Neural progenitor cell (in vitro differentiated cells): ENCODE data around the gene FAM163B. TPM values are rescaled to one million over a fixed set of nuclear protein-coding genes. Genes with fewer than 3 reads are reported as not detected.

Source experiments
- DNase-seq: peaks from one replicate; pipeline ENCODE4 v3.0.0-alpha.2; 2016; ENCODE audit warnings: low spot score
- H2AFZ ChIP-seq: fragments of 200-600 bp; sonication (generic); replicated peaks from 2 replicates; pipeline ENCODE4 v1.6.1; 2016; ENCODE audit warnings: antibody characterized with exemption
- H3F3A ChIP-seq: fragments of 200-600 bp; sonication (generic); 2 replicates; pipeline ENCODE4 v1.6.1; 2016; ENCODE audit warnings: antibody characterized with exemption, low read depth
- H3K27ac ChIP-seq: fragments of 200-600 bp; sonication (generic); 2 replicates; pipeline ENCODE4 v1.5.1; 2016; ENCODE audit warnings: mild to moderate bottlenecking
- H3K27me3 ChIP-seq: fragments of 200-600 bp; sonication (generic); 2 replicates; pipeline ENCODE4 v1.6.1; 2016; ENCODE audit warnings: mild to moderate bottlenecking, moderate library complexity
- H3K36me3 ChIP-seq: fragments of 200-600 bp; sonication (generic); 2 replicates; pipeline ENCODE4 v1.5.1; 2016
- H3K4me1 ChIP-seq: fragments of 200-600 bp; sonication (generic); 2 replicates; pipeline ENCODE4 v1.6.1; 2016; ENCODE audit warnings: mixed run types
- H3K4me2 ChIP-seq: fragments of 200-600 bp; sonication (generic); 2 replicates; pipeline ENCODE4 v1.6.1; 2016
- H3K4me3 ChIP-seq: fragments of 200-600 bp; sonication (generic); 2 replicates; pipeline ENCODE4 v1.5.1; 2016
- H3K79me2 ChIP-seq: fragments of 200-600 bp; sonication (generic); 2 replicates; pipeline ENCODE4 v1.6.1; 2016; ENCODE audit warnings: low read depth
- H3K9ac ChIP-seq: fragments of 200-600 bp; sonication (generic); 2 replicates; pipeline ENCODE4 v1.6.1; 2016
- H3K9me3 ChIP-seq: fragments of 200-600 bp; sonication (generic); 2 replicates; pipeline ENCODE4 v1.5.1; 2016; ENCODE audit warnings: low read depth
- H4K20me1 ChIP-seq: fragments of 200-600 bp; sonication (generic); 2 replicates; pipeline ENCODE4 v1.6.1; 2016; ENCODE audit warnings: low read depth
- H3K27ac Mint-ChIP-seq: 3 replicates; pipeline ENCODE4 v1.8.0; 2021; ENCODE audit warnings: mixed read lengths
- H3K27me3 Mint-ChIP-seq: 2 replicates; pipeline ENCODE4 v1.8.0; 2022; ENCODE audit warnings: low read depth, mild to moderate bottlenecking, inconsistent platforms, moderate library complexity, mixed read lengths; ENCODE audit not compliant: insufficient read depth
- H3K36me3 Mint-ChIP-seq: 3 replicates; pipeline ENCODE4 v1.8.0; 2021; ENCODE audit warnings: mixed read lengths
- H3K4me1 Mint-ChIP-seq: 3 replicates; pipeline ENCODE4 v1.8.0; 2021; ENCODE audit warnings: mixed read lengths
- H3K4me3 Mint-ChIP-seq: 3 replicates; pipeline ENCODE4 v1.8.0; 2021; ENCODE audit warnings: mild to moderate bottlenecking, moderate library complexity, mixed read lengths
- H3K9me3 Mint-ChIP-seq: 3 replicates; pipeline ENCODE4 v1.8.0; 2020; ENCODE audit warnings: mixed read lengths
- EZH2 ChIP-seq: fragments of 200-600 bp; sonication (generic); IDR thresholded peaks from 2 replicates; pipeline ENCODE4 v1.6.1; 2017; ENCODE audit warnings: antibody characterized with exemption, mild to moderate bottlenecking, moderate library complexity
- EZH2phosphoT487 ChIP-seq: fragments of 200-600 bp; sonication (generic); IDR thresholded peaks from 2 replicates; pipeline ENCODE4 v1.6.1; 2017; ENCODE audit warnings: antibody characterized with exemption
- total RNA-seq: library from RNA; depleted of rRNA; stranded (reverse); fragments of >200 nt; gene quantifications from 2 replicates; pipeline ENCODE4 v1.2.3, GENCODE V29; 2015; ENCODE audit warnings: low replicate concordance
- TF ChIP-seq, protein P1 (sequence below): fragments of 200-600 bp; sonication (generic); IDR thresholded peaks from 2 replicates; pipeline ENCODE4 v1.5.1; 2017; ENCODE audit warnings: antibody characterized with exemption, mild to moderate bottlenecking

Gene FAM163B
- total RNA-seq, 1 donor from 2014 or later = not detected

DNA sequence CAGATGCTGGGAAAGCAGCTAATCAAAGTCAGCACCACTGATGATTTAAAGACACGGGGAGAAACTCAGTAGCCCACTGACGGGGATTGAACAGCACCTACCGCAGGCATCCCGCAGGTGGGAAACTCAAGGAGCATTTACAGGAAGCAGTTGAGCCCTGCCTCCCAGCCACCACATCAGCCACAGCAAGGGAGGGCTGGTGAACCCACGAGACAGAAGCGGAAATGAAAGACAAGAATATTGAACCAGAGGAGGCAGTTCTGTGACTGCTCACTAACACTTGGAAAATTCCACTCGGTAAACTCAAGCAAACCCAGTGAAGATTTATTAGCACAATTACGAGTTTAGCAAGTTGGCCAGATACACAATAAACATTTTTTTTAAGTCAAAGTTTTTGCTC is 10.6 kb upstream of the FAM163B start:
- no peak overlapping the region for H3K9ac ChIP-seq
- H3K36me3 ChIP-seq = no peaks in the 10 kb centered on the region
- no peaks in the 10 kb centered on the region for H3K9me3 ChIP-seq
- no peak overlapping the region for H3K27ac ChIP-seq
- Mint-ChIP-seq H3K4me3 (no peak overlapping the region), H3K27me3 (peaks cover 22% of the 10 kb centered on the region), H3K4me1 (peaks cover 3% of the 10 kb centered on the region), H3K9me3 (peaks cover 4% of the 10 kb centered on the region), H3K27ac (no peak overlapping the region), H3K36me3 (no peaks in the 10 kb centered on the region)
- DNase-seq = no peak
- no peaks in the 10 kb centered on the region for H4K20me1 ChIP-seq
- H3K79me2 ChIP-seq = no peaks in the 10 kb centered on the region
- H3K4me1 ChIP-seq = no peaks in the 10 kb centered on the region
- no peak overlapping the region for H3K4me2 ChIP-seq
- no peaks in the 10 kb centered on the region for H3F3A ChIP-seq
- TF ChIP-seq EZH2phosphoT487 (no peak), EZH2 (no peak)
- TF ChIP-seq, protein P1, sequence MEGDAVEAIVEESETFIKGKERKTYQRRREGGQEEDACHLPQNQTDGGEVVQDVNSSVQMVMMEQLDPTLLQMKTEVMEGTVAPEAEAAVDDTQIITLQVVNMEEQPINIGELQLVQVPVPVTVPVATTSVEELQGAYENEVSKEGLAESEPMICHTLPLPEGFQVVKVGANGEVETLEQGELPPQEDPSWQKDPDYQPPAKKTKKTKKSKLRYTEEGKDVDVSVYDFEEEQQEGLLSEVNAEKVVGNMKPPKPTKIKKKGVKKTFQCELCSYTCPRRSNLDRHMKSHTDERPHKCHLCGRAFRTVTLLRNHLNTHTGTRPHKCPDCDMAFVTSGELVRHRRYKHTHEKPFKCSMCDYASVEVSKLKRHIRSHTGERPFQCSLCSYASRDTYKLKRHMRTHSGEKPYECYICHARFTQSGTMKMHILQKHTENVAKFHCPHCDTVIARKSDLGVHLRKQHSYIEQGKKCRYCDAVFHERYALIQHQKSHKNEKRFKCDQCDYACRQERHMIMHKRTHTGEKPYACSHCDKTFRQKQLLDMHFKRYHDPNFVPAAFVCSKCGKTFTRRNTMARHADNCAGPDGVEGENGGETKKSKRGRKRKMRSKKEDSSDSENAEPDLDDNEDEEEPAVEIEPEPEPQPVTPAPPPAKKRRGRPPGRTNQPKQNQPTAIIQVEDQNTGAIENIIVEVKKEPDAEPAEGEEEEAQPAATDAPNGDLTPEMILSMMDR = no peak
- H3K4me3 ChIP-seq = no peak overlapping the region
- H3K27me3 ChIP-seq = peaks cover 27% of the 10 kb centered on the region
- no peak overlapping the region for H2AFZ ChIP-seq

DNA sequence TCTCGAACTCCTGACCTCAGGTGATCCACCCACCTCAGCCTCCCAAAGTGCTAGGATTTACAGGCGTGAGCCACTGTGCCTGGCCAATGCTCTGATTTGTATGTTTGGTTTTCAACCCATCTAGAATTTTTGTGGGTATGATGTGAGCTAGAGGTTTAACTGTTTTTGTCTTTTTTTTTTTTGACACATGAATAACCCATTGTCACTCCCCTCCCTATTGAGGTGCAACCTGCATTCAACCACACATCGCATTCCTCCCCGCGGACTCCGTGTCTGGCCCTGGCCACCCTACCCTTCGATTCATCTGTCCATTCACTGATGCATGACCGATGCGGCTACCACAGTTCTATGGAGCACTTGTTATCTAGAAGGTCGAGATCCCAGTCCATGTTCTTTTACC is 9.5 kb upstream of the FAM163B start:
- TF ChIP-seq, protein P1 = no peak
- TF ChIP-seq EZH2phosphoT487 (no peak), EZH2 (no peak)
- H3K27me3 Mint-ChIP-seq = peaks cover 23% of the 10 kb centered on the region
- no peak overlapping the region for H2AFZ ChIP-seq
- no peak overlapping the region for H3K4me3 ChIP-seq
- DNase-seq = no peak
- H3K9me3 ChIP-seq = no peaks in the 10 kb centered on the region
- peaks cover 4% of the 10 kb centered on the region for H3K9me3 Mint-ChIP-seq
- H3K4me1 Mint-ChIP-seq = peaks cover 7% of the 10 kb centered on the region
- H3K79me2 ChIP-seq = no peaks in the 10 kb centered on the region
- H3K4me3 Mint-ChIP-seq = no peak overlapping the region
- no peak overlapping the region for H3K4me2 ChIP-seq
- no peaks in the 10 kb centered on the region for H3F3A ChIP-seq
- H3K9ac ChIP-seq = no peak overlapping the region
- no peak overlapping the region for H3K27ac Mint-ChIP-seq
- no peaks in the 10 kb centered on the region for H3K4me1 ChIP-seq
- no peaks in the 10 kb centered on the region for H3K36me3 Mint-ChIP-seq
- H4K20me1 ChIP-seq = no peaks in the 10 kb centered on the region
- H3K36me3 ChIP-seq = no peaks in the 10 kb centered on the region
- H3K27ac ChIP-seq = no peak overlapping the region
- H3K27me3 ChIP-seq = peaks cover 29% of the 10 kb centered on the region

DNA sequence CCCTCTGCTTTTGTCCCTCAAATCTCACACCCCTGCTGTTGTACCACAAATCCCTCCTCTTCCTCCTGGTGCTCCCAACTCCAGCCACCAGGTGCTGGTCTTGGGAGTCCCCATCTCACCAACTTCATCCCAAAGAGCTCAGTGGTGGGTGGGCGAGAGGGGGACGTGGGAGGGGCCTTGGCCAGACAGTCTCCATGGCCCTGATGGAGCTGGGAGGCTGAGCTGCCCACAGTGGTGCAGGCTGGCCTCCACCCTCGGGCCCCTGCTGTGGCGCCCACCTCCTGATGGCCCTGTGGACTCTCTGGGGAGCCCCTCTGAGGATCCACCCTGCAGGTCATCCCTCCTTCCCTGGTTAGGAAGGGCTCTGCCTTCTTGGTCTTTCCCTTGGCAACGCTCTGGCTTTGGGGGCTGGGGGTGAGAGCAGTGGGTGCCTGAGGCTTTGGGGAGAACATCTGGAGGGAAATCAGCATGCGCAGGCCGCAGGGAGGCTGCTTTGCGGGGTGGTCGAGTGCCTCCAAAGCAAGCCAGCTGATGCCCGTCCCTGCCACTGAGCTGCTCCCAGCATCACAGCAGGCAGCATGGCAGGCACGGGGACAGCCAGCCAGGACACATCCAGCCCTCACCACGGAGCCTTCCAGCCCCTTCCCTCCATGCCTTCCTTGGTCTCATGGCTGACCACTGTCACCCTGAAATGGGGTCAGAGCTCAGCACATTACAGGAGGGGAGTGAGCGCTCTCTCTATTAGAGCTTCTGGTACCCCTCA is 7.6 kb upstream of the FAM163B start:
- H2AFZ ChIP-seq = no peak overlapping the region
- no peaks in the 10 kb centered on the region for H3K79me2 ChIP-seq
- H3F3A ChIP-seq = no peaks in the 10 kb centered on the region
- H3K27ac Mint-ChIP-seq = no peak overlapping the region
- peaks cover 35% of the 10 kb centered on the region for H3K27me3 ChIP-seq
- H3K27ac ChIP-seq = no peak overlapping the region
- H3K9me3 ChIP-seq = no peaks in the 10 kb centered on the region
- H3K4me2 ChIP-seq = no peak overlapping the region
- peaks cover 26% of the 10 kb centered on the region for H3K27me3 Mint-ChIP-seq
- H3K4me3 Mint-ChIP-seq = no peak overlapping the region
- no peak for DNase-seq
- H4K20me1 ChIP-seq = no peaks in the 10 kb centered on the region
- H3K4me1 Mint-ChIP-seq = peaks cover 7% of the 10 kb centered on the region
- H3K4me1 ChIP-seq = no peaks in the 10 kb centered on the region
- H3K9ac ChIP-seq = no peak overlapping the region
- TF ChIP-seq, protein P1 = no peak
- no peak for TF ChIP-seq EZH2
- no peak for TF ChIP-seq EZH2phosphoT487
- H3K9me3 Mint-ChIP-seq = peaks cover 4% of the 10 kb centered on the region
- no peaks in the 10 kb centered on the region for H3K36me3 Mint-ChIP-seq
- no peaks in the 10 kb centered on the region for H3K36me3 ChIP-seq
- no peak overlapping the region for H3K4me3 ChIP-seq
